A549 (cell line): ENCODE measurements around the gene PTTG1IP.

ENCODE experiments used
- HDAC2 ChIP-seq: fragments of 200-600 bp; sonication (generic); IDR thresholded peaks from 2 replicates; pipeline ENCODE4 v1.6.1; 2016
- KDM1A ChIP-seq: fragments of 200-600 bp; sonication (generic); IDR thresholded peaks from 2 replicates; pipeline ENCODE4 v1.6.1; 2016; ENCODE audit warnings: low read depth, mild to moderate bottlenecking
- POLR2AphosphoS2 ChIP-seq: conservative IDR thresholded peaks from 2 replicates; pipeline ENCODE4 v1.6.1; 2012; ENCODE audit warnings: low read length, improper control_type of control experiment, inconsistent platforms
- RFX5 ChIP-seq: fragments of 450-650 bp; IDR thresholded peaks from 2 replicates; pipeline ENCODE4 v1.7.1; 2014; ENCODE audit warnings: antibody characterized with exemption, mild to moderate bottlenecking, moderate library complexity
- TF ChIP-seq, protein P1 (sequence below): fragments of >200 bp; sonication (Bioruptor Twin); formaldehyde crosslinking; IDR thresholded peaks from 3 replicates; pipeline ENCODE4 v1.5.1; 2016

DNA sequence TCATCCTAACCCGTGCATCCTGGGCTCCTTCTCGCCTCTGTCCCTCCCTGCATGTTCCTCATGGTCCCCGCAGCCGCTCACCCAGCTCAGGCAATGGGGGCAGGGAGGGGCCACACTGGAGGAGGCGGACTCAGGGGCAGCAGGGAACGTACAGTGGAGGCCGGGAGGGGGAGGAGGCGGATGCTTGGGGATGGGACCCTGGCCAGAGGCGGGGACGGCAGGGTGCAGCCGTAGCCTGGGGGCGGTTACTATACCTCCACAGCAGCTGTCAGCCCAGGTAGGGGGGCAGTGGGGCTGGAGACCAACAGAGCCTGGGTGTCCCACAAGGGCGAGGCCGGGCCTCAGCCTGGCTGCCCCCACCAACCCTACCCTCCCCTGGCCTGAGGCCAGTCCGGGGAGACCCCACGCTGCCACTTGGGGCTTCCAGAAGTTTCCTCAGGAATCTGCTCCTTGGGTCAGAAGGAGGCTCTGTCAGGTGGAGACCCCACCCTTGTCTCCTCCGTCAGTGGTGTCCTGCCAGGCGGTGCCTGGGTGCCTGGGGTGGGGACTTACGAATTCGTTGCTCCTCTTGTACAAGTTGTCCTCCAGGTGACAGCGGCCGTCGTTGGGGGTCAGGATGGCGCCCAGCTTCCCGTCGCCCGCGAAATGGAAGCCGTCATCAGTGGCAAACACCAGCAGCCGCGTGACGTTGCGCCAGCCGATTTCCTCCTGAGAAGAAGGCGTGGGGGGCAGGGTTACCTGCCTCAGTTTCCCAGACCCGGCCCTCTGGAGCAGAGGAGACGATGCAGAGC, 26.5 kb upstream of the PTTG1IP start:
- no peak for TF ChIP-seq KDM1A
- TF ChIP-seq POLR2AphosphoS2: no peak
- TF ChIP-seq, protein P1, sequence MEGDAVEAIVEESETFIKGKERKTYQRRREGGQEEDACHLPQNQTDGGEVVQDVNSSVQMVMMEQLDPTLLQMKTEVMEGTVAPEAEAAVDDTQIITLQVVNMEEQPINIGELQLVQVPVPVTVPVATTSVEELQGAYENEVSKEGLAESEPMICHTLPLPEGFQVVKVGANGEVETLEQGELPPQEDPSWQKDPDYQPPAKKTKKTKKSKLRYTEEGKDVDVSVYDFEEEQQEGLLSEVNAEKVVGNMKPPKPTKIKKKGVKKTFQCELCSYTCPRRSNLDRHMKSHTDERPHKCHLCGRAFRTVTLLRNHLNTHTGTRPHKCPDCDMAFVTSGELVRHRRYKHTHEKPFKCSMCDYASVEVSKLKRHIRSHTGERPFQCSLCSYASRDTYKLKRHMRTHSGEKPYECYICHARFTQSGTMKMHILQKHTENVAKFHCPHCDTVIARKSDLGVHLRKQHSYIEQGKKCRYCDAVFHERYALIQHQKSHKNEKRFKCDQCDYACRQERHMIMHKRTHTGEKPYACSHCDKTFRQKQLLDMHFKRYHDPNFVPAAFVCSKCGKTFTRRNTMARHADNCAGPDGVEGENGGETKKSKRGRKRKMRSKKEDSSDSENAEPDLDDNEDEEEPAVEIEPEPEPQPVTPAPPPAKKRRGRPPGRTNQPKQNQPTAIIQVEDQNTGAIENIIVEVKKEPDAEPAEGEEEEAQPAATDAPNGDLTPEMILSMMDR: no peak
- TF ChIP-seq RFX5: no peak
- no peak for TF ChIP-seq HDAC2
